ENCODE results near the gene IDH3A. TPM values are rescaled to one million over a fixed set of nuclear protein-coding genes. Genes with fewer than 3 reads are reported as not detected.

The IDH3A gene
- total RNA-seq, 2 donors from 2014 or later: 34.2 to 43.2 TPM

- no peak for DNase-seq
- Mint-ChIP-seq H3K27ac (no peak overlapping the region), H3K4me3 (no peak overlapping the region)
Measured at GRCh38 chr15:78127882-78128281, 21.3 kb upstream of the IDH3A start.

GRCh38 chr15:78129077-78129750, 19.9 kb upstream of the IDH3A start:
- no peaks in the 10 kb centered on the region for H3K36me3 ChIP-seq (ENCODE audit: control insufficient read depth, insufficient read depth, low read length)
- peaks cover 2% of the 10 kb centered on the region for H3K36me3 Mint-ChIP-seq (ENCODE audit: low read depth)
- H3K9ac ChIP-seq (ENCODE audit: extremely low read depth, low read length, poor library complexity, severe bottlenecking): no peak overlapping the region
- no peaks in the 10 kb centered on the region for H3K4me1 ChIP-seq (ENCODE audit: control insufficient read depth, insufficient read depth, low read length)
- TF ChIP-seq CTCF (conservative IDR thresholded peaks at IDR 0.05): no peak
- peaks cover 24% of the 10 kb centered on the region for H3K4me1 Mint-ChIP-seq
- peak overlapping the region; percentile 35 for H3K27ac Mint-ChIP-seq
- H3K9me3 Mint-ChIP-seq: no peaks in the 10 kb centered on the region
- no peak overlapping the region for H3K4me3 Mint-ChIP-seq
- H3K27me3 Mint-ChIP-seq (ENCODE audit: insufficient read depth): no peaks in the 10 kb centered on the region
- no peak overlapping the region for H3K4me3 ChIP-seq (ENCODE audit: low read length)
- no peaks in the 10 kb centered on the region for H3K27me3 ChIP-seq (ENCODE audit: control insufficient read depth, insufficient read depth, low read length, poor library complexity, severe bottlenecking)
- DNase-seq: no peak
- H3K27ac ChIP-seq (ENCODE audit: low read depth, low read length): peak overlapping the region; percentile 32
- WGBS, 2 experiments (ENCODE audit: insufficient coverage in 1 of 2, insufficient read length in 1 of 2): 90 to 94% methylated on average over 6 to 8 of the region's 8 CpGs
- no peaks in the 10 kb centered on the region for H3K9me3 ChIP-seq (ENCODE audit: control insufficient read depth, low read length)

More at GRCh38 chr15:78127882-78128281, 21.3 kb upstream of the IDH3A start:
- no peak for TF ChIP-seq CTCF (conservative IDR thresholded peaks at IDR 0.05)
- Mint-ChIP-seq H3K36me3 (ENCODE audit: low read depth) (peaks cover 4% of the 10 kb centered on the region), H3K27me3 (ENCODE audit: insufficient read depth) (no peaks in the 10 kb centered on the region), H3K9me3 (no peaks in the 10 kb centered on the region), H3K4me1 (peaks cover 24% of the 10 kb centered on the region)
- Histone ChIP-seq H3K9me3 (ENCODE audit: control insufficient read depth, low read length) (no peaks in the 10 kb centered on the region), H3K27ac (ENCODE audit: low read depth, low read length) (no peak overlapping the region), H3K9ac (ENCODE audit: extremely low read depth, low read length, poor library complexity, severe bottlenecking) (no peak overlapping the region), H3K4me3 (ENCODE audit: low read length) (no peak overlapping the region), H3K36me3 (ENCODE audit: control insufficient read depth, insufficient read depth, low read length) (no peaks in the 10 kb centered on the region), H3K4me1 (ENCODE audit: control insufficient read depth, insufficient read depth, low read length) (no peaks in the 10 kb centered on the region), H3K27me3 (ENCODE audit: control insufficient read depth, insufficient read depth, low read length, poor library complexity, severe bottlenecking) (no peaks in the 10 kb centered on the region)
- 90 to 95% methylated on average over 2 of the region's 2 CpGs for WGBS, 2 experiments (ENCODE audit: insufficient coverage in 1 of 2, insufficient read length in 1 of 2)

DNA sequence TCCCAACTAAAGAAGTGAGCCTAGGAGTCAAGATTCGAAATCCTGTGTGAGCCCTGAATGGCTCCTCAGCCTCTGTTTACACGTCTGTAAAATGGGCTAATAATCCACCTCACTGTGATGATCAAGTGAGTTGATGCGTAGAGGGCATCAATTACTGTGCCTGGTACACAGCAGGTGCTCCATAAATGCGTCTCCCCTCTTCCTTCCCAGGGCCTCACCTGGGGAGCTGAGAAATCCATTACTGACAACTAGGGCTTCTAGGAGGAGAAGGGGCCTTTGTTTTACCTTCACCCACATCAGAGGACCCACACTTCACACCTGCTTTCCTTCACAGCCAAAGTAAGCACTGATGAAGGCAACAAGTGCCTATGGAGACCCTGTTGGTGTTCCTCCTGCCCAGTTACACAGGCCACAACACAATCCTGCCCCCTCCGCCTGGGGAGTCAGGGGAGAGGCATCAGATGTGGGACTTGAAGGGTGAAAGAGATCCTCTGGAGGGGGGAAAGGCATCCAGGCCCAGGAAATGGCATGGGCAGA, 19.3 kb upstream of the IDH3A start:
- no peaks in the 10 kb centered on the region for H3K9me3 Mint-ChIP-seq
- 90 to 96% methylated on average over 2 to 5 of the region's 5 CpGs for WGBS, 2 experiments (ENCODE audit: insufficient coverage in 1 of 2, insufficient read length in 1 of 2)
- peaks cover 2% of the 10 kb centered on the region for H3K36me3 Mint-ChIP-seq (ENCODE audit: low read depth)

More for the DNA sequence above, 19.3 kb upstream of the IDH3A start:
- no peak overlapping the region for H3K27ac ChIP-seq (ENCODE audit: low read depth, low read length)
- Mint-ChIP-seq H3K4me1 (peaks cover 24% of the 10 kb centered on the region), H3K27me3 (ENCODE audit: insufficient read depth) (no peaks in the 10 kb centered on the region), H3K27ac (no peak overlapping the region), H3K4me3 (peak overlapping the region; percentile 78)
- H3K4me1 ChIP-seq (ENCODE audit: control insufficient read depth, insufficient read depth, low read length): no peaks in the 10 kb centered on the region
- no peak for TF ChIP-seq CTCF (conservative IDR thresholded peaks at IDR 0.05)
- no peaks in the 10 kb centered on the region for H3K9me3 ChIP-seq (ENCODE audit: control insufficient read depth, low read length)
- no peak overlapping the region for H3K4me3 ChIP-seq (ENCODE audit: low read length)
- H3K36me3 ChIP-seq (ENCODE audit: control insufficient read depth, insufficient read depth, low read length): no peaks in the 10 kb centered on the region
- no peak for DNase-seq
- no peak overlapping the region for H3K9ac ChIP-seq (ENCODE audit: extremely low read depth, low read length, poor library complexity, severe bottlenecking)
- H3K27me3 ChIP-seq (ENCODE audit: control insufficient read depth, insufficient read depth, low read length, poor library complexity, severe bottlenecking): no peaks in the 10 kb centered on the region
